B cell (primary cell): ENCODE results near the gene DLG2. TPM values are rescaled to one million over a fixed set of nuclear protein-coding genes. Genes with fewer than 3 reads are reported as not detected.

Experiments used
- ATAC-seq: fragments of 200-7000 bp; cut with Tn5 transposase; one replicate; pipeline ENCODE4 v1.10.0; 2021; ENCODE audit warnings: low read depth, mild to moderate bottlenecking, moderate number of reproducible peaks, moderate library complexity
- CTCF ChIA-PET: fragments of 350-600 bp; sonication (Branson Sonifier 250); formaldehyde crosslinking; loops from one replicate; lab custom pipeline; 2021; ENCODE audit warnings: antibody characterized with exemption, inconsistent platforms; lab: Charles Lee
- POLR2A ChIA-PET: fragments of 350-600 bp; sonication (Branson Sonifier 250); formaldehyde crosslinking; loops from one replicate; lab custom pipeline; 2021; ENCODE audit warnings: antibody characterized with exemption; lab: Charles Lee
- DNase-seq: peaks from one replicate; pipeline ENCODE4 v3.0.0; 2013
- H2AFZ ChIP-seq: 2 replicates; pipeline ENCODE4 v1.6.1; 2012; ENCODE audit warnings: mild to moderate bottlenecking, low read depth, low read length; ENCODE audit not compliant: insufficient read depth, poor library complexity, severe bottlenecking
- H3K27ac ChIP-seq, 2 donors: 1 replicate in 1 of 2; 2 replicates in 1 of 2; pipeline ENCODE4 v1.5.1; 2012 to 2013; ENCODE audit warnings: low read length in 2 of 2, mild to moderate bottlenecking in 2 of 2, moderate library complexity in 1 of 2
- H3K27me3 ChIP-seq, 4 experiments: fragments of 200-600 bp in 1 of 4; sonication (generic) in 1 of 4; replicated peaks in 1 of 4; 1 replicate in 2 of 4; 2 replicates in 2 of 4; pipeline versions ENCODE4 v1.6.1 to v1.7.0; 2013 to 2016; ENCODE audit warnings: low read length in 3 of 4, mild to moderate bottlenecking in 2 of 4, mixed read lengths in 1 of 4, moderate library complexity in 1 of 4; ENCODE audit not compliant: insufficient read depth in 4 of 4, control insufficient read depth in 3 of 4; ENCODE audit errors: control extremely low read depth in 1 of 4
- H3K36me3 ChIP-seq, 2 experiments: replicated peaks in 1 of 2; 1 replicate in 1 of 2; 2 replicates in 1 of 2; pipeline versions ENCODE4 v1.6.1 to v1.7.1; 2013; ENCODE audit warnings: low read length in 1 of 2; ENCODE audit not compliant: insufficient read depth in 2 of 2, control insufficient read depth in 1 of 2; ENCODE audit errors: control extremely low read depth in 1 of 2, extremely low read depth in 1 of 2
- H3K4me1 ChIP-seq, 2 donors: fragments of 200-600 bp in 1 of 2; sonication (generic) in 1 of 2; 1 replicate in 1 of 2; 2 replicates in 1 of 2; pipeline versions ENCODE4 v1.5.1 to v1.6.1; 2013 to 2017; ENCODE audit warnings: low read length in 2 of 2; ENCODE audit not compliant: control insufficient read depth in 2 of 2, insufficient read depth in 2 of 2
- H3K4me2 ChIP-seq: replicated peaks from 2 replicates; pipeline ENCODE3; 2012; ENCODE audit warnings: mild to moderate bottlenecking, low read depth, low read length; ENCODE audit not compliant: poor library complexity, severe bottlenecking
- H3K4me3 ChIP-seq, 5 experiments: fragments of 200-600 bp in 1 of 5; sonication (generic) in 1 of 5; 1 replicate in 3 of 5; 2 replicates in 2 of 5; pipeline versions ENCODE4 v1.5.1 to v1.7.0; 2011 to 2016; ENCODE audit warnings: low read length in 4 of 5, mild to moderate bottlenecking in 4 of 5, low read depth in 2 of 5, control low read depth in 1 of 5, moderate library complexity in 1 of 5; ENCODE audit not compliant: insufficient read depth in 1 of 5; ENCODE audit errors: control extremely low read depth in 1 of 5, extremely low read depth in 1 of 5
- H3K79me2 ChIP-seq: fragments of 200-600 bp; sonication (generic); one replicate; pipeline ENCODE4 v1.6.0; 2016; ENCODE audit warnings: low read length; ENCODE audit not compliant: control insufficient read depth, insufficient read depth
- H3K9ac ChIP-seq: fragments of 200-600 bp; sonication (generic); 2 replicates; pipeline ENCODE4 v1.6.1; 2017; ENCODE audit warnings: mild to moderate bottlenecking, low read length, moderate library complexity
- H3K9me3 ChIP-seq, 3 donors: one replicate each; pipeline versions ENCODE4 v1.6.1 to v1.7.1; 2013; ENCODE audit warnings: low read length in 2 of 3; ENCODE audit not compliant: control insufficient read depth in 2 of 3, insufficient read depth in 1 of 3; ENCODE audit errors: control extremely low read depth in 1 of 3
- H4K20me1 ChIP-seq: 2 replicates; pipeline ENCODE4 v1.6.0; 2012; ENCODE audit warnings: mild to moderate bottlenecking, low read length; ENCODE audit not compliant: insufficient read depth, control insufficient read depth, poor library complexity, severe bottlenecking
- H3K27ac Mint-ChIP-seq: one replicate; pipeline ENCODE4 v1.8.0; 2021; ENCODE audit warnings: mixed read lengths
- H3K27me3 Mint-ChIP-seq: one replicate; pipeline ENCODE4 v1.8.0; 2021; ENCODE audit warnings: mixed read lengths
- H3K4me1 Mint-ChIP-seq: one replicate; pipeline ENCODE4 v1.8.0; 2021; ENCODE audit warnings: mixed read lengths
- H3K4me3 Mint-ChIP-seq: one replicate; pipeline ENCODE4 v1.8.0; 2021; ENCODE audit warnings: mixed read lengths
- H3K9me3 Mint-ChIP-seq: one replicate; pipeline ENCODE4 v1.8.0; 2022; ENCODE audit warnings: mixed read lengths; ENCODE audit not compliant: insufficient read depth
- EZH2 ChIP-seq: IDR thresholded peaks from 2 replicates; pipeline ENCODE4 v1.6.1; 2012; ENCODE audit warnings: borderline replicate concordance, low read depth, mild to moderate bottlenecking, moderate library complexity, low read length; ENCODE audit not compliant: insufficient read depth, poor library complexity, severe bottlenecking
- WGBS: methylation state at CpG from one replicate; pipeline ENCODE4 v1.1.5; 2013; ENCODE audit warnings: missing lambda C conversion rate; ENCODE audit not compliant: insufficient coverage; 5-methylcytosine and 5-hydroxymethylcytosine counted together
- intact Hi-C: fragments of 100-400 bp; cut with micrococcal nuclease; formaldehyde crosslinking; loops from one replicate; pipeline ENCODE4 v1.10.0; 2022
- polyA plus RNA-seq: library from polyadenylated mRNA; depleted of rRNA; stranded (reverse); fragments of >200 nt; gene quantifications from 2 replicates; pipeline ENCODE4 v1.2.3, GENCODE V29; 2012
- total RNA-seq, 2 donors: library from RNA; stranded (reverse); fragments of 120-200 nt in 1 of 2; gene quantifications; 1 replicate in 1 of 2; 2 replicates in 1 of 2; pipeline versions ENCODE4 v1.2.3 to v1.2.4, GENCODE V29; 2013 to 2022
- TF ChIP-seq, protein P1 (sequence below): fragments of 200-600 bp; IDR thresholded peaks from one replicate; pipeline ENCODE4 v1.8.0; 2022; ENCODE audit warnings: antibody characterized with exemption, mild to moderate bottlenecking

DLG2 gene
- total and polyA plus RNA-seq, 2 donors (not counting 1 experiment from before 2014, with no cell fraction given), result 0.54 to 5.4 TPM

DNA sequence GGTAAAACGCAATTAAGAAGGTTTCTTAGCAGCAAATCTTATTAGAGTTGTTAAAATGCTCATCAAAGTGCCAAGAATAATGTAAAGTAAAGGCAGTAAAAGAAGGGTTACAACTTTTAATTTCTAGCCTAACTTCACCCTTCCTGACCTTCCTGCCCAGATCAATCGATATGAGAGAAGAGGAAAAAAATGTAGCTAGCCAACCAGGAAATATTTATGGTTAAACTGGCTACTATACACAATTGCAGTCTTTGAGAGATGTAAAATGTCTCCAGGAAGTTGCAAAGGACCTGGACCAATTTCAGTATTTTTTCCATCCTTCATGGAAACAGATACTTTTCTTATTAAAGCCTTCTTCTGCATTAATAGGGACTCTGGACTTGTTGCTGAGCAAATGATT is 2199.2 kb downstream of the DLG2 start:
- CTCF ChIA-PET, result no interaction called here
- intact Hi-C loops, result no loop called here
- Mint-ChIP-seq H3K4me1 (no peaks in the 10 kb centered on the region), H3K27me3 (peaks cover 4% of the 10 kb centered on the region), H3K4me3 (no peak overlapping the region), H3K27ac (no peak overlapping the region), H3K9me3 (no peaks in the 10 kb centered on the region)
- no peak overlapping the region for H3K27ac ChIP-seq
- H3K9ac ChIP-seq, result no peak overlapping the region
- H3K79me2 ChIP-seq, result no peaks in the 10 kb centered on the region
- H3K4me3 ChIP-seq, result no peak overlapping the region
- POLR2A ChIA-PET, result no interaction called here
- H3K27me3 ChIP-seq, result no peaks in the 10 kb centered on the region
- H2AFZ ChIP-seq, result no peak overlapping the region
- peaks cover 0 to 6% (median 0%) of the 10 kb centered on the region in 3 donors for H3K9me3 ChIP-seq
- H3K4me1 ChIP-seq, result no peaks in the 10 kb centered on the region
- no peaks in the 10 kb centered on the region for H3K36me3 ChIP-seq
- TF ChIP-seq, protein P1, sequence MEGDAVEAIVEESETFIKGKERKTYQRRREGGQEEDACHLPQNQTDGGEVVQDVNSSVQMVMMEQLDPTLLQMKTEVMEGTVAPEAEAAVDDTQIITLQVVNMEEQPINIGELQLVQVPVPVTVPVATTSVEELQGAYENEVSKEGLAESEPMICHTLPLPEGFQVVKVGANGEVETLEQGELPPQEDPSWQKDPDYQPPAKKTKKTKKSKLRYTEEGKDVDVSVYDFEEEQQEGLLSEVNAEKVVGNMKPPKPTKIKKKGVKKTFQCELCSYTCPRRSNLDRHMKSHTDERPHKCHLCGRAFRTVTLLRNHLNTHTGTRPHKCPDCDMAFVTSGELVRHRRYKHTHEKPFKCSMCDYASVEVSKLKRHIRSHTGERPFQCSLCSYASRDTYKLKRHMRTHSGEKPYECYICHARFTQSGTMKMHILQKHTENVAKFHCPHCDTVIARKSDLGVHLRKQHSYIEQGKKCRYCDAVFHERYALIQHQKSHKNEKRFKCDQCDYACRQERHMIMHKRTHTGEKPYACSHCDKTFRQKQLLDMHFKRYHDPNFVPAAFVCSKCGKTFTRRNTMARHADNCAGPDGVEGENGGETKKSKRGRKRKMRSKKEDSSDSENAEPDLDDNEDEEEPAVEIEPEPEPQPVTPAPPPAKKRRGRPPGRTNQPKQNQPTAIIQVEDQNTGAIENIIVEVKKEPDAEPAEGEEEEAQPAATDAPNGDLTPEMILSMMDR, result no peak
- no peak for TF ChIP-seq EZH2
- no peak overlapping the region for H3K4me2 ChIP-seq
- no peak for ATAC-seq
- DNase-seq, result no peak
- H4K20me1 ChIP-seq, result no peaks in the 10 kb centered on the region
- WGBS, result no CpG with 5 or more reads among the region's 2 CpGs

DNA sequence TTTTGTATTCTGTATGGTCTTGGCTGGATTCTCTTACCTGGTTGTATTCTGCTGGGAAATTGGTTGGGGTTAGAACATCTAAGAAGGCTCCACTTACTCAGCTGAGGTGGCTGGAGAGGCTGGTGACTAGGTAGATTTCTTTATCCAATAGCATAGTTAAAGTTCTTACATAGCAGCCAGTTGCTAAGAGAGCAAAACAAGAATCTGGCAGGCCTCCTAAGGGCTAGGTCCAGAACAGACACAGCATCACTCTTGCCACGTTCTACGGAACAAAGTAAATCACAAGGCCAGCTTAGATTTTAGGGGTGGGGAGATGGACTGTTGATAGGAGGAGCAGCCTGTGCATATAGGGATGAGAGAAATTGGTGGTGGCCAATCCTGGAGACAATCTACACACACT is 2199.6 kb downstream of the DLG2 start:
- WGBS, result 100% methylated on average over 1 of the region's 2 CpGs
- no peak for DNase-seq
- Mint-ChIP-seq H3K4me1 (no peaks in the 10 kb centered on the region), H3K9me3 (no peaks in the 10 kb centered on the region), H3K4me3 (no peak overlapping the region), H3K27me3 (peaks cover 4% of the 10 kb centered on the region), H3K27ac (no peak overlapping the region)
- H3K4me2 ChIP-seq, result no peak overlapping the region
- no peaks in the 10 kb centered on the region for H3K4me1 ChIP-seq
- no peak overlapping the region for H2AFZ ChIP-seq
- intact Hi-C loops, result no loop called here
- no peaks in the 10 kb centered on the region for H3K27me3 ChIP-seq
- H3K36me3 ChIP-seq, result no peaks in the 10 kb centered on the region
- H3K9ac ChIP-seq, result no peak overlapping the region
- ATAC-seq, result no peak
- TF ChIP-seq EZH2, result no peak
- TF ChIP-seq, protein P1, result no peak
- no peaks in the 10 kb centered on the region for H3K79me2 ChIP-seq
- H3K4me3 ChIP-seq, result no peak overlapping the region
- ChIA-PET CTCF (no interaction called here), POLR2A (no interaction called here)
- peaks cover 0 to 9% (median 0%) of the 10 kb centered on the region in 3 donors for H3K9me3 ChIP-seq
- no peak overlapping the region for H3K27ac ChIP-seq
- no peaks in the 10 kb centered on the region for H4K20me1 ChIP-seq
